Smooth muscle cell (in vitro differentiated cells): ENCODE results near the gene STAT1. TPM values are rescaled to one million over a fixed set of nuclear protein-coding genes. Genes with fewer than 3 reads are reported as not detected.
A peak's percentile ranks its signal among the peaks of the same experiment; 100 is the strongest.

Experiments
- DNase-seq: peaks from one replicate; lab custom pipeline; 2025; ENCODE audit not compliant: unreplicated experiment; lab: John Stamatoyannopoulos, UW
- H2AFZ ChIP-seq: fragments of 200-600 bp; sonication (generic); 2 replicates; pipeline ENCODE4 v1.6.0; 2016; ENCODE audit warnings: antibody characterized with exemption, low read depth, mild to moderate bottlenecking
- H3F3A ChIP-seq: fragments of 200-600 bp; sonication (generic); 2 replicates; pipeline ENCODE4 v1.6.0; 2017; ENCODE audit warnings: antibody characterized with exemption, low read depth
- H3K27ac ChIP-seq: fragments of 200-600 bp; sonication (generic); 2 replicates; pipeline ENCODE4 v1.5.1; 2016; ENCODE audit warnings: low read depth, mild to moderate bottlenecking
- H3K27me3 ChIP-seq: fragments of 200-600 bp; sonication (generic); 2 replicates; pipeline ENCODE4 v1.6.1; 2016; ENCODE audit warnings: low read depth, mild to moderate bottlenecking
- H3K36me3 ChIP-seq: fragments of 200-600 bp; sonication (generic); 2 replicates; pipeline ENCODE4 v1.5.1; 2016; ENCODE audit warnings: low read depth
- H3K4me1 ChIP-seq: fragments of 200-600 bp; sonication (generic); 2 replicates; pipeline ENCODE4 v1.5.1; 2016; ENCODE audit warnings: low read depth
- H3K4me2 ChIP-seq: fragments of 200-600 bp; sonication (generic); 2 replicates; pipeline ENCODE4 v1.6.0; 2016; ENCODE audit warnings: mild to moderate bottlenecking
- H3K4me3 ChIP-seq: fragments of 200-600 bp; sonication (generic); 2 replicates; pipeline ENCODE4 v1.5.1; 2016; ENCODE audit warnings: mild to moderate bottlenecking
- H3K79me2 ChIP-seq: fragments of 200-600 bp; sonication (generic); 2 replicates; pipeline ENCODE4 v1.6.0; 2016; ENCODE audit warnings: low read depth, mild to moderate bottlenecking
- H3K9ac ChIP-seq: fragments of 200-600 bp; sonication (generic); 2 replicates; pipeline ENCODE4 v1.6.0; 2016; ENCODE audit warnings: low read depth
- H3K9me3 ChIP-seq: fragments of 200-600 bp; sonication (generic); replicated peaks from 2 replicates; pipeline ENCODE4 v1.5.1; 2016; ENCODE audit warnings: low read depth
- H4K20me1 ChIP-seq: fragments of 200-600 bp; sonication (generic); 2 replicates; pipeline ENCODE4 v1.6.0; 2016; ENCODE audit warnings: low read depth
- CTCF ChIP-seq: fragments of 200-600 bp; sonication (generic); IDR thresholded peaks from 2 replicates; pipeline ENCODE4 v1.5.1; 2017; ENCODE audit warnings: borderline replicate concordance, mild to moderate bottlenecking, antibody characterized with exemption; ENCODE audit not compliant: insufficient read depth, poor library complexity, severe bottlenecking
- WGBS: methylation state at CpG from one replicate; pipeline ENCODE4 v1.1.7; 2016; ENCODE audit warnings: low lambda C conversion rate; 5-methylcytosine and 5-hydroxymethylcytosine counted together
- polyA plus RNA-seq: library from polyadenylated mRNA; unstranded; fragments of >200 nt; fragmentation: Nextera tagmentation; extraction: Ambion mirVana; gene quantifications from 2 replicates; pipeline ENCODE4 v1.2.1, GENCODE V29; 2016
- total RNA-seq: library from RNA; depleted of rRNA; stranded (reverse); fragments of >200 nt; gene quantifications from 2 replicates; pipeline ENCODE4 v1.2.3, GENCODE V29; 2014

The STAT1 gene
- total and polyA plus RNA-seq, 2 experiments from 2014 or later = 30.5 to 66.5 TPM

- Histone ChIP-seq H3K9me3 (no peaks in the 10 kb centered on the region), H4K20me1 (no peaks in the 10 kb centered on the region), H3K4me3 (no peak overlapping the region), H2AFZ (no peak overlapping the region), H3K4me2 (no peak overlapping the region), H3K27ac (no peak overlapping the region), H3K36me3 (peaks cover 65% of the 10 kb centered on the region), H3K27me3 (no peaks in the 10 kb centered on the region), H3F3A (no peaks in the 10 kb centered on the region), H3K79me2 (no peaks in the 10 kb centered on the region), H3K9ac (no peak overlapping the region), H3K4me1 (no peaks in the 10 kb centered on the region)
- no peak for DNase-seq
- 89% methylated on average over 1 of the region's 1 CpG for WGBS
- no peak for TF ChIP-seq CTCF
Observed at GRCh38 chr2:190987116-190987515, 26.9 kb downstream of the STAT1 start.

GRCh38 chr2:190986221-190986953 lies 27.6 kb downstream of the STAT1 start:
- no peak for TF ChIP-seq CTCF
- WGBS = 93% methylated on average over 13 of the region's 13 CpGs
- Histone ChIP-seq H4K20me1 (no peaks in the 10 kb centered on the region), H3K9me3 (no peaks in the 10 kb centered on the region), H3K79me2 (no peaks in the 10 kb centered on the region), H3K36me3 (peaks cover 58% of the 10 kb centered on the region), H3K4me3 (no peak overlapping the region), H3F3A (no peaks in the 10 kb centered on the region), H3K9ac (no peak overlapping the region), H3K27ac (no peak overlapping the region), H3K4me2 (no peak overlapping the region), H3K4me1 (no peaks in the 10 kb centered on the region), H3K27me3 (no peaks in the 10 kb centered on the region), H2AFZ (no peak overlapping the region)
- no peak for DNase-seq

GRCh38 chr2:190984595-190984994 lies 29.4 kb downstream of the STAT1 start:
- Histone ChIP-seq H2AFZ (no peak overlapping the region), H4K20me1 (no peaks in the 10 kb centered on the region), H3K4me1 (no peaks in the 10 kb centered on the region), H3K4me2 (no peak overlapping the region), H3F3A (peaks cover 6% of the 10 kb centered on the region), H3K9me3 (no peaks in the 10 kb centered on the region), H3K9ac (no peak overlapping the region), H3K27me3 (no peaks in the 10 kb centered on the region), H3K36me3 (peaks cover 40% of the 10 kb centered on the region), H3K79me2 (no peaks in the 10 kb centered on the region), H3K4me3 (no peak overlapping the region), H3K27ac (peak overlapping the region; percentile 53)
- no peak for DNase-seq
- TF ChIP-seq CTCF = no peak
- WGBS = 81% methylated on average over 5 of the region's 5 CpGs
